OCI-LY7 (cell line): Measurements from ENCODE around the gene CEP72. TPM values are rescaled to one million over a fixed set of nuclear protein-coding genes. Genes with fewer than 3 reads are reported as not detected.

ENCODE experiments used
- BruUV-seq: library from RNA; stranded (reverse); fragments of 400-500 nt; replicated peaks from 2 replicates; lab custom pipeline; 2021; lab: Mats Ljungman, UMichigan
- CTCF ChIA-PET: fragments of 300-600 bp; sonication (Branson Sonifier 250); formaldehyde crosslinking; loops from one replicate; lab custom pipeline; 2022; ENCODE audit warnings: antibody characterized with exemption; ENCODE audit not compliant: unreplicated experiment; lab: Charles Lee
- POLR2A ChIA-PET: fragments of 300-600 bp; sonication (Branson Sonifier 250); formaldehyde crosslinking; loops from one replicate; lab custom pipeline; 2022; ENCODE audit warnings: antibody characterized with exemption; lab: Charles Lee
- DNase-seq: peaks from one replicate; pipeline ENCODE4 v3.0.0-alpha.2; 2015; ENCODE audit warnings: low spot score
- H2AFZ ChIP-seq: fragments of 200-600 bp; sonication (generic), shearing (Covaris generic); 2 replicates; pipeline ENCODE4 v1.6.1; 2014; ENCODE audit warnings: mild to moderate bottlenecking, antibody characterized with exemption, low read length, moderate library complexity
- H3K27ac ChIP-seq: fragments of 200-600 bp; sonication (generic); 2 replicates; pipeline ENCODE4 v1.5.1; 2014; ENCODE audit warnings: mixed run types, low read depth, mild to moderate bottlenecking, moderate library complexity, low read length, inconsistent platforms; ENCODE audit not compliant: poor library complexity, severe bottlenecking
- H3K36me3 ChIP-seq: fragments of 200-600 bp; sonication (generic); 2 replicates; pipeline ENCODE4 v1.6.1; 2014; ENCODE audit warnings: mild to moderate bottlenecking, antibody characterized with exemption, low read length, moderate library complexity, mixed read lengths; ENCODE audit not compliant: insufficient read depth
- H3K4me1 ChIP-seq: fragments of 200-600 bp; sonication (generic); 2 replicates; pipeline ENCODE4 v1.5.1; 2014; ENCODE audit warnings: mild to moderate bottlenecking, low read length; ENCODE audit not compliant: insufficient read depth, poor library complexity, severe bottlenecking
- H3K4me2 ChIP-seq: fragments of 200-600 bp; sonication (generic); 2 replicates; pipeline ENCODE4 v1.6.1; 2014; ENCODE audit warnings: mild to moderate bottlenecking, low read length
- H3K4me3 ChIP-seq: fragments of 200-600 bp; sonication (generic); 2 replicates; pipeline ENCODE4 v1.5.1; 2014; ENCODE audit warnings: mild to moderate bottlenecking, low read depth, low read length; ENCODE audit not compliant: poor library complexity, severe bottlenecking
- H3K79me2 ChIP-seq: fragments of 200-600 bp; sonication (generic); 2 replicates; pipeline ENCODE4 v1.6.1; 2016; ENCODE audit warnings: low read depth, mild to moderate bottlenecking, low read length, moderate library complexity, mixed read lengths; ENCODE audit not compliant: insufficient read depth
- H3K9me2 ChIP-seq: fragments of 200-600 bp; sonication (generic); 2 replicates; pipeline ENCODE4 v1.6.1; 2016; ENCODE audit warnings: mild to moderate bottlenecking, low read length, mixed read lengths; ENCODE audit not compliant: insufficient read depth
- H3K9me3 ChIP-seq: fragments of 200-600 bp; sonication (generic); 2 replicates; pipeline ENCODE4 v1.6.1; 2014; ENCODE audit warnings: mild to moderate bottlenecking, mixed run types, low read length, mixed read lengths
- H4K20me1 ChIP-seq: fragments of 200-600 bp; sonication (generic); 2 replicates; pipeline ENCODE4 v1.6.1; 2014; ENCODE audit warnings: mild to moderate bottlenecking, antibody characterized with exemption, low read length, moderate library complexity, mixed read lengths; ENCODE audit not compliant: insufficient read depth
- CTCF ChIP-seq: fragments of 200-600 bp; sonication (generic); conservative IDR thresholded peaks from 2 replicates; pipeline ENCODE4 v1.5.1; 2014; ENCODE audit warnings: mild to moderate bottlenecking, antibody characterized with exemption, low read length, moderate library complexity, mixed read lengths
- EZH2phosphoT487 ChIP-seq: fragments of 200-600 bp; sonication (generic); IDR thresholded peaks from 2 replicates; pipeline ENCODE4 v1.6.1; 2018; ENCODE audit warnings: low read depth, borderline replicate concordance, mild to moderate bottlenecking, mixed run types, antibody characterized with exemption, low read length, moderate library complexity, mixed read lengths
- intact Hi-C: fragments of 100-400 bp; cut with micrococcal nuclease; formaldehyde crosslinking; loops from one replicate; pipeline ENCODE4 v1.10.0; 2022; ENCODE audit not compliant: unreplicated experiment
- total RNA-seq, 2 experiments: library from RNA; depleted of rRNA in 1 of 2; stranded (reverse); fragments of >200 nt in 1 of 2; shearing (Covaris generic) in 1 of 2; gene quantifications; 2 replicates each; pipeline ENCODE4 v1.2.3, GENCODE V29; 2014 to 2022

Gene CEP72
- total RNA-seq, 2 experiments from 2014 or later = 26.9 to 42.7 TPM

GRCh38 chr5:586751-587285, 25.3 kb upstream of the CEP72 start:
- no peak for DNase-seq
- H3K4me1 ChIP-seq = no peaks in the 10 kb centered on the region
- BruUV-seq = no TSS peak
- H3K9me2 ChIP-seq = no peaks in the 10 kb centered on the region
- no peaks in the 10 kb centered on the region for H3K79me2 ChIP-seq
- H3K4me2 ChIP-seq = no peak overlapping the region
- no peak overlapping the region for H3K27ac ChIP-seq
- no peak overlapping the region for H2AFZ ChIP-seq
- no peaks in the 10 kb centered on the region for H3K36me3 ChIP-seq
- CTCF ChIA-PET = no interaction called here
- no peak overlapping the region for H3K4me3 ChIP-seq
- no peaks in the 10 kb centered on the region for H3K9me3 ChIP-seq
- H4K20me1 ChIP-seq = no peaks in the 10 kb centered on the region
- POLR2A ChIA-PET = no interaction called here
- no peak for TF ChIP-seq CTCF
- no peak for TF ChIP-seq EZH2phosphoT487
- intact Hi-C loops = no loop called here

- Histone ChIP-seq H4K20me1 (no peaks in the 10 kb centered on the region), H3K9me2 (no peaks in the 10 kb centered on the region), H2AFZ (no peak overlapping the region), H3K4me1 (no peaks in the 10 kb centered on the region), H3K9me3 (no peaks in the 10 kb centered on the region), H3K4me2 (no peak overlapping the region), H3K79me2 (no peaks in the 10 kb centered on the region), H3K4me3 (no peak overlapping the region), H3K27ac (no peak overlapping the region), H3K36me3 (no peaks in the 10 kb centered on the region)
- ChIA-PET CTCF (no interaction called here), POLR2A (no interaction called here)
- no peak for DNase-seq
- intact Hi-C loops = no loop called here
- no TSS peak for BruUV-seq
- no peak for TF ChIP-seq CTCF
- TF ChIP-seq EZH2phosphoT487 = no peak
Measured at GRCh38 chr5:587403-587802, 24.7 kb upstream of the CEP72 start.

- H3K9me2 ChIP-seq = no peaks in the 10 kb centered on the region
- intact Hi-C loops = no loop called here
- no peak for DNase-seq
Measured at GRCh38 chr5:588406-588995, 23.6 kb upstream of the CEP72 start.

More at GRCh38 chr5:588406-588995, 23.6 kb upstream of the CEP72 start:
- H3K4me1 ChIP-seq = no peaks in the 10 kb centered on the region
- no TSS peak for BruUV-seq
- H3K4me3 ChIP-seq = no peak overlapping the region
- no peaks in the 10 kb centered on the region for H3K9me3 ChIP-seq
- no peaks in the 10 kb centered on the region for H4K20me1 ChIP-seq
- H2AFZ ChIP-seq = no peak overlapping the region
- no peak overlapping the region for H3K27ac ChIP-seq
- ChIA-PET POLR2A (no interaction called here), CTCF (no interaction called here)
- no peaks in the 10 kb centered on the region for H3K36me3 ChIP-seq
- H3K4me2 ChIP-seq = no peak overlapping the region
- H3K79me2 ChIP-seq = no peaks in the 10 kb centered on the region
- TF ChIP-seq EZH2phosphoT487 (no peak), CTCF (no peak)
